Mesodermal cell (in vitro differentiated cells): ENCODE measurements around the gene RFPL4A.

Experiments used
- H3K27ac ChIP-seq: 2 replicates; pipeline ENCODE4 v1.7.0; 2013; ENCODE audit warnings: mild to moderate bottlenecking, low read depth, low read length, moderate library complexity; ENCODE audit not compliant: severe bottlenecking
- H3K36me3 ChIP-seq: 2 replicates; pipeline ENCODE4 v1.7.1; 2013; ENCODE audit warnings: mild to moderate bottlenecking, low read length, moderate library complexity; ENCODE audit not compliant: control insufficient read depth, insufficient read depth
- H3K4me1 ChIP-seq: one replicate; pipeline ENCODE4 v1.7.1; 2013; ENCODE audit warnings: mild to moderate bottlenecking, low read length; ENCODE audit not compliant: insufficient read depth, control insufficient read depth, poor library complexity, severe bottlenecking
- H3K4me3 ChIP-seq: 2 replicates; pipeline ENCODE4 v1.7.0; 2013; ENCODE audit warnings: low read length, control low read depth, mild to moderate bottlenecking; ENCODE audit not compliant: insufficient read depth, poor library complexity, severe bottlenecking; ENCODE audit errors: extremely low read depth
- H3K9me3 ChIP-seq: 2 replicates; pipeline ENCODE4 v1.7.1; 2013; ENCODE audit warnings: mild to moderate bottlenecking, low read length, moderate library complexity; ENCODE audit not compliant: control insufficient read depth
- WGBS, 2 experiments: methylation state at CpG; one replicate each; pipeline ENCODE4 v1.1.5; 2013; ENCODE audit warnings: missing lambda C conversion rate in 2 of 2; ENCODE audit not compliant: insufficient coverage in 2 of 2; 5-methylcytosine and 5-hydroxymethylcytosine counted together

Gene RFPL4A

GRCh38 chr19:55801416-55801815, 42.5 kb downstream of the RFPL4A start:
- 48 to 74% methylated on average over 5 to 7 of the region's 7 CpGs for WGBS, 2 experiments
- Histone ChIP-seq H3K9me3 (peaks cover 50% of the 10 kb centered on the region), H3K4me3 (no peak overlapping the region), H3K36me3 (no peaks in the 10 kb centered on the region), H3K27ac (no peak overlapping the region), H3K4me1 (no peaks in the 10 kb centered on the region)

- 82% methylated on average over 2 of the region's 2 CpGs; no CpG with 5 or more reads in 1 of the 2 experiments for WGBS, 2 experiments
- H3K9me3 ChIP-seq: peaks cover 51% of the 10 kb centered on the region
- no peaks in the 10 kb centered on the region for H3K4me1 ChIP-seq
- H3K36me3 ChIP-seq: no peaks in the 10 kb centered on the region
- no peak overlapping the region for H3K27ac ChIP-seq
- H3K4me3 ChIP-seq: no peak overlapping the region
Observed at GRCh38 chr19:55802281-55802680, 43.4 kb downstream of the RFPL4A start.

- Histone ChIP-seq H3K9me3 (peaks cover 57% of the 10 kb centered on the region), H3K4me1 (no peaks in the 10 kb centered on the region), H3K36me3 (no peaks in the 10 kb centered on the region), H3K4me3 (no peak overlapping the region), H3K27ac (no peak overlapping the region)
- WGBS, 2 experiments: 38 to 46% methylated on average over 19 to 20 of the region's 20 CpGs
Observed at GRCh38 chr19:55809381-55810058, 50.6 kb downstream of the RFPL4A start.

GRCh38 chr19:55811340-55811739, 52.4 kb downstream of the RFPL4A start:
- WGBS, 2 experiments: 88% methylated on average over 2 of the region's 3 CpGs; no CpG with 5 or more reads in 1 of the 2 experiments
- H3K4me1 ChIP-seq: no peaks in the 10 kb centered on the region
- peaks cover 56% of the 10 kb centered on the region for H3K9me3 ChIP-seq
- H3K4me3 ChIP-seq: no peak overlapping the region
- H3K36me3 ChIP-seq: no peaks in the 10 kb centered on the region
- H3K27ac ChIP-seq: no peak overlapping the region

GRCh38 chr19:55812449-55812848, 53.6 kb downstream of the RFPL4A start:
- 0 to 20% methylated on average over 1 to 2 of the region's 7 CpGs for WGBS, 2 experiments

More at GRCh38 chr19:55812449-55812848, 53.6 kb downstream of the RFPL4A start:
- Histone ChIP-seq H3K4me3 (no peak overlapping the region), H3K9me3 (peaks cover 55% of the 10 kb centered on the region), H3K36me3 (no peaks in the 10 kb centered on the region), H3K4me1 (no peaks in the 10 kb centered on the region), H3K27ac (no peak overlapping the region)
